ENCODE results near the gene JAG1.
A peak's percentile ranks its signal among the peaks of the same experiment; 100 is the strongest.

JAG1 gene

DNA sequence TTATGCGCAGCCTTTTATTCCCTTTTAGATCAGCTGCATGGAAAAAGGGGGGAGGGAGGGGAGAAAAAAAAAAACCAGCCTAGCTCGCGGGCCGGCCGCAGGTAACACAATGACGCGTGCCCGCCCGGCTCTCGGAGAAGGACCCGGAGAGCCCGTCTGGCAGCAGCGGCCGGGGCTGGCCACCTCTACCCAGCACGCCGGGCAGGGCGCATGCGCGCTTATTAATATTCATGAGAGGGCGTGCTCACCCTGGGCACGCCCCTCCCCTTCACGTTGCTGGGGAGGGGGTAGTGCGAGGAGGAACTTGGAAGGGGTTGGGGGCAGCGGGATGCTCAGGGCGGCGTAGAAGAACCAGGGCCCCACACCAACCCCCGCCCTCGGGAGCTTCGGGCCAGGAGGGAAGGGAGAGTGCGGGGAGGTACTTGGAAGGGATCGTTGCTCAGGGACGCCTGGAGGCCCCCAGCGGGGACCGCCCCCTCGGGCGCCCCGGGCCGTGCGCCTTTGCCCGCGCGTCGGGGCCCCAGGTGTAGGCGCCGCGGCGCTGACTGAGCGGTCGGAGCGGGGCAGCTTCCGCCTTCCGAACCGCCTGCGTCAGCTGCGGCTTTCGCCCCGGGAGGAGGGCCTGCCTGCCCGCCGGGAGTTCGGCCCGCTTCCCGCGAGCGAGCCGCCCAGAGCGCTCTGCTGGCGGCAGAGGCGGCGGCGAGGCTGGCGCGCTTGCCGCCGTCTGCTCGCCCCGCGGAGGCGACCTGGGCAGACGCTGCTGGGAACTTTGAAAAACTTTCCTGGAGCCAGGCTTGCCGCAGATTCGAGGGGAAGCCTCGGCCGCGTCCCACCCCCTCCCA, at the start of gene JAG1:
JAG1 (minus strand) TSS at position 158 of the 842 bp plus-strand sequence. CDS start 469 bp downstream, outside the sequence.
- DNase-seq (ENCODE audit: low spot score), result peak; percentile 98

- no peak for DNase-seq (ENCODE audit: low spot score)
Observed at GRCh38 chr20:10721976-10722375, 48.2 kb upstream of the JAG1 start.

DNA sequence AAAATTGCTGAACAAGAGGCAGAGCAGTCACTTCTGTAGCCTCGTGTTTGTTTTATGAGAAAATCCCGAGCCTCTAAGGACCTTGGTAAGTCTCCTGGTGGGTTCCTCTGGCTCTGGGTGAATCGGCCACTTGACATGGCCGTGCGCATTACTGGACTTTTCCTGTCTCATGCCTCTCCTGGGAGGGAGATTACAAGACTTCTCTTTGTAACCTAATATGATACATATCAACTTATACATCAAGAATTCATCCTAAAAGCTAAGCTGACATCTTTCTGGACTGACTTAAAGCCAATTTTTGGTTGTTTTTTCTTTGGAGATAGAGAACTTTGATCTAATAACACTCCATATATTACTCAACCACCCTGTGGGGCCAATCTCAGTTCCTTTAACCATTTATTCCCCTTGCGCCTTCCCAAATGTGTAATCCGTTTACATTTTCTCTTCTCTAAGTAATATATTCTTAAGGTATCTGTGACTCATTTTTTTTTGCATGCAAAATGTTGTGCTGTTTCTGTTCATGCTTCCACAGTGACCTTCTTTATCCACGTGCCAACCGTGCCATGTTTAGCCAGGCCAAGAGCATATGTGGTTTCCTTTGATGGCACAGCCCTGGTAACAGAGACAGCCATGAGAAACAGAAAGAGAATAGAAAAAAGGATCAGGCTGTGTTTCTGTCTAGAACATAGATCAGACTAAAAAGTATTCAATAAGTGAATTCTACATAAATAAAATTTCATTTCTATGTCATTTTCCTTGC, 47.5 kb upstream of the JAG1 start:
- no peak for DNase-seq (ENCODE audit: low spot score)

DNA sequence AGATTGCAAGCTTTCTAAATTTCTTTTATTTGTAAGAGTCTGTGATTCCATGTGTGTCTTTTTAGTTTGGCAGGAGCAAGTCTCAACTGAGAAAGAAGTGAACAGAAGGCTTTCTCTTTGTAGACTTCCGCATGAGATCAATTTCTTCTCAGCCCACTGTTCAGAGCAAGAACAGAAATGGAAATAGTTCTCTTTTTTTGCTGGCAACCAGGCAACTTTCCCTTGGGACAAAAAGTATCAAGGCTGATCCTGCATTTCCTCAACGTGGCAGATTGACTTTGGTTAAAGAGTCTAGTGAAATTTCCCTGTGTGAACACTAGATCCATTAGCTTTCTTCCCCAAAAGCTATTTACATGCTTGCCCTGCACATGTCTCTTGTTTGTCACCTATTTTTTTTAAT, 46.8 kb upstream of the JAG1 start:
- no peak for DNase-seq (ENCODE audit: low spot score)

- no peak for DNase-seq (ENCODE audit: low spot score)
Observed at GRCh38 chr20:10719740-10720385, 46.1 kb upstream of the JAG1 start.

GRCh38 chr20:10718661-10719060, 44.9 kb upstream of the JAG1 start:
- no peak for DNase-seq (ENCODE audit: low spot score)

- no peak for DNase-seq (ENCODE audit: low spot score)
Observed at GRCh38 chr20:10716855-10717254, 43.1 kb upstream of the JAG1 start.

- no peak for DNase-seq (ENCODE audit: low spot score)
Observed at GRCh38 chr20:10715035-10715434, 41.2 kb upstream of the JAG1 start.

DNA sequence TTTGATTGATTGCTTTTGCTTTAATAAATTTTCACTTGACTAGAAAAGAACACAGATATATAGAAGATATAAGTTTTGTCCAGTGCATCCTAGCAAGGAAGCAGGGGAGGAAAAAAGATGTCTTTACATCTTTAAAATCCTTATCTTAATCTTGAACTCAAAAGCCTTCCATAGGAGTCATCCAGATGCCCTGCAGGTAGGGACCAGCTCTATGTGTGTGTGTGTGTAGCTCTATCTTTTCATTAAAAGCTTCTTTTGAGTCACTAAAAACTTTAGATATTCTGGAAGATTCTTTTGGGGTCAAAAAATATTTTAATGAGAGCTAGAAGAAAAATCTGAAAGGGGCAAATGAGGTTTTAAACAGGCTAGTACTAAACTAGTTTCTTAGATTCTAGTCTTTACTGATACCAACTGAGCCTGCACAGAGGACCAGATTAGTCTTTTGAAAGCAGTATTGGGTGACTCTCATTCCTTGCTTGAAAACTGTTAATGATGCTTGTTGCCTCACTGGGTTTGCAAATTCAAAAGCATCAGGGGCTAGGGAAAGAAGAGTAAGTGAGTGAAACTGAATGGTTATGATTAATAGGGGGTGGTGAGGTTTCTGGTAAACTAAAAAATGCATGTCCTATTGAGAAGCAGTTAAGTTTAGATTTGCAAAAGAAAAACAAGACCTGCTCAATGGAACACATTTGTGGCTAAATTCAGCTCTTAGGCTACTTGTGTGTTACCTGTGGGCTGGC, 40.6 kb upstream of the JAG1 start:
- DNase-seq (ENCODE audit: low spot score), result no peak

GRCh38 chr20:10713161-10713560, 39.4 kb upstream of the JAG1 start:
- peak; percentile 15 for DNase-seq (ENCODE audit: low spot score)

GRCh38 chr20:10711903-10712451, 38.2 kb upstream of the JAG1 start:
- DNase-seq (ENCODE audit: low spot score), result no peak

DNA sequence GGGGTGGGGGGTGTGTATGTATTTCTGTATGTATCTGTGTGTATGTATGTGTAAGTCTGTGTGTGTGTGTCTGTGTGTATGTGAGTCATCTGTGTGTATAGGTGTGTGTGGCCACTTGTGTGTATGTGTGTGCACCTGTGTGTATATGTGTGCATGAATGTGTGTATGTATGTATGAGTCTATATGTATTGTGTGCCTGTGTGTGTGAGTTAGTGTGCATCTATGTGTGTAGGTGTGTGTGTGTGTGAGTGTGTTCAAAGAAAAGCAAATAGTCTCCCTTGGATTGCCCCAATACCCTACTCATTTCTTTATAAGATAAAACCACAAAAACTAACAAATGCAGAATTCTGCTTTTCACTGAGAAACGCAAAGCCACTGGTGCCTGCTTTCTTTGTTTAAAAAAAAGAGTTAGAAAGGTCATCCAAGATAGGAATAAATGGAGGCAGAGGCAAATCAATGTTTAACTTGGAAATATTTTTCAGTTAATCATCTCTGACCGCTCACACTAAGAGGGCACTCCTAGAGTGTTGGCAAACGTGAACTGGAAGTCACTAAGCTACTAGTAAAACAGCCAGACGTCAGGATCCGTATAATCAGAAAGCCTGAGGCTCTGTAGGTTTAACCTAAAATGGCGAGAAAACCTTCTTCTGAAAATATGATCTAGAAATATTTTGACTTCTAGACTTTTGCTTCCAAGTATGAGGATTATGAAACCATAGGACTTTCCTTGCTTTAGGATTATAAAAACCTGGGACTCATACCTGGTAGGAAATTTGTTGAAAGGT, 37.4 kb upstream of the JAG1 start:
- no peak for DNase-seq (ENCODE audit: low spot score)

DNA sequence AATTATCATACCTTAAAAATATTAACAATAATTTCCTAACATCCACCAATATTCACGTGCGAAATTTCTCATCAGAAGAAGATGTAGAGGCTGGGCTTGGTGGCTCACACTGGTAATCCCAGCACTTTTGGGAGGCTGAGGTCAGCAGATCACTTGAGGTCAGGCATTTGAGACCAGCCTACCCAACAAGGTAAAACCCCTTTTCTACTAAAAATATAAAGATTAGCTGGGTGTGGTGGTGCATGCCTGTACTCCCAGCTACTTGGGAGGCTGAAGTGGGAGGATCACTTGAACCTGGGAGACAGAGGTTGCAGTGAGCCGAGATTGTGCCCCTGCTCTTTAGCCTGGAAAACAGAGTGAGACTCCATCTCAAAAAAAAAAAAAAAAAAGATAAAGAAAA, 36.1 kb upstream of the JAG1 start:
- DNase-seq (ENCODE audit: low spot score), result no peak

GRCh38 chr20:10708351-10709185, 34.8 kb upstream of the JAG1 start:
- DNase-seq (ENCODE audit: low spot score), result peak; percentile 46

GRCh38 chr20:10707791-10708190, 34.0 kb upstream of the JAG1 start:
- no peak for DNase-seq (ENCODE audit: low spot score)

- no peak for DNase-seq (ENCODE audit: low spot score)
Observed at GRCh38 chr20:10707068-10707467, 33.3 kb upstream of the JAG1 start.

DNA sequence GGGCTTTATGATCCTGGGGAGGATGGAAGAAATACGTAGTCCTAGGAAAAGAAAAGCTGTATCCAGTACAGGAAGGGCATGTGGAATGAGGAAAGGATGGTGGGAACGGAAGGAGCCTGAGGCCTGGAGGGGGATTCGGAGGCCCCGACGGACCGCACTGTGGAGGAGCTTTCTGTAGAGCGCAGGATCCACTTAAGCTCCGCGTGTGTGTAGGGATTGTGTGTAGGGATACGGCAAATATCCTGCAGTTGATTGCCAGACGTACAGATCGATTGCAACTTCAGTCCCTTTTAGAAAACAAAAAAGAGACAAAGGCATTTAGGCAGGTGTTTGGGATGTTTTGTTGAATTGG, 32.6 kb upstream of the JAG1 start:
- no peak for DNase-seq (ENCODE audit: low spot score)

DNA sequence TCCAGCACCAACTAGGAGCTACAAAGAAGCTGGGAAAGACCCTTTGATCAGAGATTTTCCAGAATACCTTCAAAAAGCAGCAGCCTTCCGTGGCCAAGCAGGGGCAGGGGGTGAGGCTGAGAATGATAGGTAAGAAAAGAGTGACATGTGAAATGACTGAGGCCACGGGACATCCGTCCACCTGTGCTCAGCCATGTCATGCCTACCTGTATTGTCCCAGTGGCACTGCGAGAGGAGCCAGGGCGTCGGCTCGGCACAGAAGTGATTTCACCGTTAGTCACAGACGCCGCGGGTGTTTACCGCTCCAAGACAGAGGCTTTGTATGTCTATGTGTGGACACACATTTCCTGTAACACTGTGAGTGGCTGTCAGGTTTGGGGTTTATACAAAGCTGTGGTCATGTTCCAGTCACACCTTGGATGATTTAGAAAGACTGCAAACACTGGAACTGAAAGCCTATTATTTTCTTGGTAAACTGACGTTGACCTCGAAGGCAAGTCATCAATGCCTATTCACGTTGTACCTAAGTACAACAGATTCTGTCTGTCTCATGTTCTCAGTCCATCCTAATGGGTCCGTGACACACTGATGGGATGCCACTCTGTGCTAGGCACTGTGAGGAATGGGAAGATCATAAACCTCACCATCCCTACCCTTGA, 32.1 kb upstream of the JAG1 start:
- no peak for DNase-seq (ENCODE audit: low spot score)

GRCh38 chr20:10701607-10702006, 27.8 kb upstream of the JAG1 start:
- DNase-seq (ENCODE audit: low spot score), result no peak

GRCh38 chr20:10699941-10700340, 26.1 kb upstream of the JAG1 start:
- DNase-seq (ENCODE audit: low spot score), result no peak

Measured in AG20443 (cell line).